Upper lobe of left lung (tissue), 6 donors: ENCODE measurements around the gene PCDHGC5. TPM values are rescaled to one million over a fixed set of nuclear protein-coding genes. Genes with fewer than 3 reads are reported as not detected.

ENCODE experiments used
- ATAC-seq, 2 donors: fragments of 200-7000 bp; cut with Tn5 transposase; one replicate each; pipeline ENCODE4 v1.9.1; 2022; ENCODE audit warnings: mild to moderate bottlenecking in 2 of 2, moderate library complexity in 2 of 2; ENCODE audit not compliant: low FRiP score in 2 of 2
- DNase-seq, 2 donors: peaks; one replicate each; pipeline ENCODE4 v3.0.0-alpha.2; 2019 to 2020
- H3K27ac ChIP-seq, 4 donors: fragments of 200-600 bp; sonication (generic); one replicate each; pipeline ENCODE4 v1.5.1; 2016 to 2019
- H3K27me3 ChIP-seq, 4 donors: fragments of 200-600 bp; sonication (generic); one replicate each; pipeline ENCODE4 v1.5.1; 2017 to 2019
- H3K36me3 ChIP-seq, 4 donors: fragments of 200-600 bp; sonication (generic); one replicate each; pipeline ENCODE4 v1.5.1; 2016 to 2019
- H3K4me1 ChIP-seq, 4 donors: fragments of 200-600 bp; sonication (generic); one replicate each; pipeline ENCODE4 v1.5.1; 2018 to 2019
- H3K4me3 ChIP-seq, 4 donors: fragments of 200-600 bp; sonication (generic); one replicate each; pipeline ENCODE4 v1.5.1; 2017 to 2019; ENCODE audit warnings: mild to moderate bottlenecking in 2 of 4, moderate library complexity in 1 of 4
- H3K9me3 ChIP-seq, 4 donors: fragments of 200-600 bp; sonication (generic); one replicate each; pipeline ENCODE4 v1.5.1; 2018 to 2019
- CTCF ChIP-seq, 6 experiments: fragments of 450-650 bp in 4 of 6; fragments of 200-600 bp in 2 of 6; sonication (generic) in 2 of 6; IDR thresholded peaks; one replicate each; pipeline ENCODE4 v1.5.1; 2016 to 2019; ENCODE audit warnings: antibody characterized with exemption in 6 of 6
- EP300 ChIP-seq, 4 donors: sonication (generic); formaldehyde crosslinking; IDR thresholded peaks; one replicate each; pipeline ENCODE4 v1.5.1; 2017; ENCODE audit warnings: antibody characterized with exemption in 4 of 4, control low read depth in 2 of 4
- POLR2A ChIP-seq, 4 donors: fragments of 450-650 bp; IDR thresholded peaks; one replicate each; pipeline ENCODE4 v1.5.1; 2016 to 2017; ENCODE audit warnings: antibody characterized with exemption in 4 of 4, mild to moderate bottlenecking in 2 of 4
- POLR2AphosphoS5 ChIP-seq, 2 donors: sonication (generic); formaldehyde crosslinking; IDR thresholded peaks; one replicate each; pipeline ENCODE4 v1.5.1; 2017; ENCODE audit warnings: antibody characterized with exemption in 2 of 2
- WGBS, 2 donors: methylation state at CpG; one replicate each; pipeline ENCODE4 v1.1.5; 2017 to 2018; 5-methylcytosine and 5-hydroxymethylcytosine counted together
- total RNA-seq, 6 donors: library from RNA; depleted of rRNA in 4 of 6; stranded (reverse); fragments of >200 nt in 4 of 6; gene quantifications; one replicate each; pipeline versions ENCODE4 v1.1.0 to v1.2.1, GENCODE V29; 2016 to 2021
- donor health status: DM: no; HTN: no; CAD: no; lungs with moderate emphysema.
- donor health status: DM: no; HTN: yes; CAD: no; lungs with severe emphysema.

The PCDHGC5 gene
- total RNA-seq, 6 donors from 2014 or later, result 0.61 to 11.5 (median 1.4) TPM

GRCh38 chr5:141484310-141484640, 4.6 kb upstream of the PCDHGC5 start:
- Histone ChIP-seq H3K27ac (no peak overlapping the region), H3K36me3 (peaks cover 0 to 27% (median 0%) of the 10 kb centered on the region in 4 donors), H3K4me1 (peaks cover 2 to 26% (median 22%) of the 10 kb centered on the region in 4 donors), H3K9me3 (no peaks in the 10 kb centered on the region), H3K4me3 (peak overlapping the region in 2 of 4 donors; percentile 29 to 39), H3K27me3 (peaks cover 0 to 2% (median 0%) of the 10 kb centered on the region in 4 donors)
- DNase-seq (no peak), ATAC-seq (no peak)
- 29 to 36% methylated on average over 4 of the region's 4 CpGs for WGBS, 2 donors
- no peak for TF ChIP-seq POLR2AphosphoS5 (IDR thresholded peaks at IDR 0.05)
- no peak for TF ChIP-seq POLR2A (IDR thresholded peaks at IDR 0.05)
- TF ChIP-seq EP300 (IDR thresholded peaks at IDR 0.05), result no peak
- no peak for TF ChIP-seq CTCF (IDR thresholded peaks at IDR 0.05)

- Histone ChIP-seq H3K4me3 (peak within 1 kb of the TSS in 3 of 4 donors; percentile 11 to 39 (median 29)), H3K36me3 (peaks cover 0 to 31% (median 0%) of the 10 kb centered on the region in 4 donors), H3K4me1 (peaks cover 0 to 25% (median 20%) of the 10 kb centered on the region in 4 donors), H3K27ac (peak within 1 kb of the TSS in 2 of 4 donors; percentile 6), H3K27me3 (peaks cover 0 to 2% (median 0%) of the 10 kb centered on the region in 4 donors), H3K9me3 (no peaks in the 10 kb centered on the region)
- peak in 1 of 2 donors; percentile 71 for DNase-seq
- TF ChIP-seq EP300 (IDR thresholded peaks at IDR 0.05), result no peak
- ATAC-seq, result no peak
- 27 to 44% methylated on average over 29 to 39 of the region's 39 CpGs for WGBS, 2 donors
These were observed 4.1 kb upstream of the PCDHGC5 start, which contains the start of gene PCDHGC4 for GRCh38 chr5:141484641-141485311. Gene PCDHGC4 (plus strand): TSS chr5:141485030. CDS start chr5:141485174, 144 bp downstream.

DNA sequence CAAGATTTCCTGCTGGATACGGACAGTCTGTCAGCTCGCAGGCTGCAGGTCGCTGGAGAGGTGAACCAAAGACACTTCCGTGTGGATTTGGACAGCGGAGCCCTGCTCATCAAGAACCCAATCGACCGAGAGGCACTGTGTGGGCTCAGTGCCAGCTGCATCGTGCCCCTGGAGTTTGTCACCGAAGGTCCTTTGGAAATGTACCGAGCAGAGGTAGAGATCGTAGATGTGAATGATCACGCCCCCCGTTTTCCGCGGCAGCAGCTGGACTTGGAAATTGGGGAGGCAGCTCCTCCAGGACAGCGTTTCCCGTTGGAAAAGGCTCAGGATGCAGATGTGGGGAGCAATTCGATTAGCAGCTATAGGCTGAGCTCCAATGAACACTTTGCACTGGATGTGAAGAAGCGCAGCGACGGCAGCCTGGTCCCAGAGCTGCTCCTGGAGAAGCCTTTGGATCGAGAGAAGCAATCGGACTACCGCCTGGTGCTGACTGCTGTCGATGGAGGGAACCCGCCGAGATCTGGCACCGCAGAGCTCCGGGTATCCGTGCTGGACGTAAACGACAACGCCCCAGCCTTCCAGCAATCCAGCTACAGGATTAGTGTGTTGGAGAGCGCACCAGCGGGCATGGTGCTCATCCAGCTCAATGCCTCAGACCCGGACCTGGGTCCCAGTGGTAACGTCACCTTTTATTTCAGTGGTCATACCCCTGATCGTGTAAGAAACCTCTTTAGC, 3.4 kb upstream of the PCDHGC5 start:
- Histone ChIP-seq H3K4me1 (peaks cover 0 to 21% (median 15%) of the 10 kb centered on the region in 4 donors), H3K27me3 (peaks cover 0 to 2% (median 0%) of the 10 kb centered on the region in 4 donors), H3K36me3 (peaks cover 0 to 32% (median under 1%) of the 10 kb centered on the region in 4 donors), H3K4me3 (peak overlapping the region in 2 of 4 donors; percentile 29 to 39), H3K9me3 (no peaks in the 10 kb centered on the region), H3K27ac (peak overlapping the region in 1 of 4 donors; percentile 6)
- no peak for ATAC-seq
- 58 to 63% methylated on average over 38 of the region's 38 CpGs for WGBS, 2 donors
- peak in 1 of 2 donors; percentile 55 for DNase-seq
- TF ChIP-seq CTCF (IDR thresholded peaks at IDR 0.05) (no peak), EP300 (IDR thresholded peaks at IDR 0.05) (no peak), POLR2A (IDR thresholded peaks at IDR 0.05) (no peak), POLR2AphosphoS5 (IDR thresholded peaks at IDR 0.05) (no peak)

GRCh38 chr5:141486091-141486490, 2.8 kb upstream of the PCDHGC5 start:
- Histone ChIP-seq H3K4me1 (peaks cover 0 to 16% (median 13%) of the 10 kb centered on the region in 4 donors), H3K27ac (no peak overlapping the region), H3K9me3 (no peaks in the 10 kb centered on the region), H3K4me3 (no peak overlapping the region), H3K27me3 (peaks cover 0 to 4% (median 1%) of the 10 kb centered on the region in 4 donors), H3K36me3 (peaks cover 0 to 28% (median 6%) of the 10 kb centered on the region in 4 donors)
- ATAC-seq (no peak), DNase-seq (no peak)
- 84 to 95% methylated on average over 4 to 6 of the region's 9 CpGs for WGBS, 2 donors
- no peak for TF ChIP-seq POLR2AphosphoS5 (IDR thresholded peaks at IDR 0.05)
- TF ChIP-seq POLR2A (IDR thresholded peaks at IDR 0.05), result no peak
- TF ChIP-seq EP300 (IDR thresholded peaks at IDR 0.05), result no peak
- no peak for TF ChIP-seq CTCF (IDR thresholded peaks at IDR 0.05)

DNA sequence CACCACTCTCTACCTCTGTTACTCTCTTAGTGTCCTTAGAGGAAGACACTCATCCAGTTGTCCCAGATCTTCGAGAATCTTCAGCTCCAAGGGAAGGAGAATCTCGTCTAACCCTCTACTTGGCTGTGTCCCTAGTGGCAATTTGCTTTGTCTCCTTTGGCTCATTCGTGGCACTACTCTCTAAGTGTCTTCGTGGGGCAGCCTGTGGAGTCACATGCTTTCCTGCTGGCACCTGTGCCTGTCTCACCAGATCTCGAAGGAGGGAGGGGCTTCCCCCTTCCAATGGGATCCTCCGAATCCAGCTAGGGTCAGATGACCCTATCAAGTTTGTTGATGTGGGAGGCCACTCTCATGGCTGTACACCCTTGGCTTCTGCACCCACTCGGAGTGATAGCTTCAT, 1.8 kb upstream of the PCDHGC5 start:
- TF ChIP-seq EP300 (IDR thresholded peaks at IDR 0.05), result no peak
- TF ChIP-seq CTCF (IDR thresholded peaks at IDR 0.05), result no peak
- no peak for TF ChIP-seq POLR2AphosphoS5 (IDR thresholded peaks at IDR 0.05)
- TF ChIP-seq POLR2A (IDR thresholded peaks at IDR 0.05), result no peak
- peaks cover 8 to 26% (median 17%) of the 10 kb centered on the region in 4 donors for H3K4me1 ChIP-seq
- no peaks in the 10 kb centered on the region for H3K9me3 ChIP-seq
- DNase-seq (no peak), ATAC-seq (no peak)
- no peak overlapping the region for H3K4me3 ChIP-seq
- peaks cover 0 to 15% (median 3%) of the 10 kb centered on the region in 4 donors for H3K27me3 ChIP-seq
- no peak overlapping the region for H3K27ac ChIP-seq
- H3K36me3 ChIP-seq, result peaks cover 0 to 34% (median 6%) of the 10 kb centered on the region in 4 donors
- 80 to 82% methylated on average over 5 to 7 of the region's 7 CpGs for WGBS, 2 donors
